Hematopoietic multipotent progenitor cell treated with erythropoietin and hydrocortisone succinate and interleukin-3 and kit ligand, for 17 days (in vitro differentiated cells): ENCODE results near the gene GABRP.
"Not testable (repeated sequence)": the region's sequence is repeated elsewhere in the genome, so short reads cannot be mapped to it uniquely, and the experiment has no call there.

ENCODE experiments used
- DNase-seq: peaks from one replicate; pipeline ENCODE4 v3.0.0-alpha.2; 2015; ENCODE audit warnings: low spot score

GABRP gene

DNA sequence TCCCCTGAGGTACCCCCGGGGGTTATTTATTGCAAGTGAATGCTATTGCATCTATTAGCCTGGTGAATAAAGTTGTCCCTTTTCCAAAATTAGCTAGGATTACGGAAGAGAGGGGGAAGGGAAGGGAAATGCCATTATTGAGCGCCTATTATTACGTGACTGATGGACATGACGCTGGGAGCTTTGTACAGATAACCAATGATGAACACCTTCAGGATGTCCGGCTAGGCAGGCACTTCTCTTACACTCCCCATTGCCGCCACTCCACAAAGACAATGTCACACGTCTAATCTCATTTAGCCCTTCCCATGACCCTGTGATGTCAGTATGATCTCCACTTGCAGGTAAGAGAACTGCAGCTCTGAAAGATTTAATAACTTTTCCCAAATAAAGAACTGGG, 9.4 kb downstream of the GABRP start:
- DNase-seq: no peak

DNA sequence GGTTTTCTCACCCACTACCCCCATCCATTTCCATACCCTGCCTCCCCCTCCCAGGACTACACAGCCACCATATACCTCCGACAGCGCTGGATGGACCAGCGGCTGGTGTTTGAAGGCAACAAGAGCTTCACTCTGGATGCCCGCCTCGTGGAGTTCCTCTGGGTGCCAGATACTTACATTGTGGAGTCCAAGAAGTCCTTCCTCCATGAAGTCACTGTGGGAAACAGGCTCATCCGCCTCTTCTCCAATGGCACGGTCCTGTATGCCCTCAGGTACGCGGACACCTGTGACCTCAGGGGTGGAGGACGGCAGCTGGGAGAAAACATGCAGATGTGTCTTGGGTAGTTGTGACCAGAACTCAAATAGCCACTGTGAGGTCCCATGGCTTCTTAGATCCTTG, 11.6 kb downstream of the GABRP start:
- no peak for DNase-seq

DNA sequence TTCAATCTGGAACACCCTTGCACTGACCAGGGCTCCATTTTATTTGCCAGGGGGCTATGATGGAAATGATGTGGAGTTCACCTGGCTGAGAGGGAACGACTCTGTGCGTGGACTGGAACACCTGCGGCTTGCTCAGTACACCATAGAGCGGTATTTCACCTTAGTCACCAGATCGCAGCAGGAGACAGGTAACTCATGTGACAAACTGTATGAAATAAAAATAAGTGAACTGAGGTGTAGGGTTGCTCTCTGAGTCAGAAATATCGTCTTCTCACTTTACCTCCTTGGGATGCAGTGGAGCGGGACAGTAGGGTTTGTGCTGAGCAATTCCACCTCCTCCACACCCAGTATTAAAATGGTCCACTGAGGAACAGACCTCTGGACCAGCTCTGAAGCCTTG, 22.1 kb downstream of the GABRP start:
- no peak for DNase-seq

DNA sequence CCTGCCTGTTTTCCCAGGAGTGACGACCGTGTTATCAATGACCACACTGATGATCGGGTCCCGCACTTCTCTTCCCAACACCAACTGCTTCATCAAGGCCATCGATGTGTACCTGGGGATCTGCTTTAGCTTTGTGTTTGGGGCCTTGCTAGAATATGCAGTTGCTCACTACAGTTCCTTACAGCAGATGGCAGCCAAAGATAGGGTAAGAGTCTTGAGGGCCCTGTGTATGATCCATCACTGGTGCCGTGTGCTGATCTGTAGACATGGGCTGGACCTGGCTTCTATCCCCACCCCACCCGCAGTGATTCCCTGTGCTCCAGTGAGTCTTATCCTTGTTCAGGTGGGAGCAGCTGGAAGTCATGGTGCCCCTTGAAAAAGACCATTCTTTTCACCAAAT, 26.0 kb downstream of the GABRP start:
- DNase-seq: no peak

DNA sequence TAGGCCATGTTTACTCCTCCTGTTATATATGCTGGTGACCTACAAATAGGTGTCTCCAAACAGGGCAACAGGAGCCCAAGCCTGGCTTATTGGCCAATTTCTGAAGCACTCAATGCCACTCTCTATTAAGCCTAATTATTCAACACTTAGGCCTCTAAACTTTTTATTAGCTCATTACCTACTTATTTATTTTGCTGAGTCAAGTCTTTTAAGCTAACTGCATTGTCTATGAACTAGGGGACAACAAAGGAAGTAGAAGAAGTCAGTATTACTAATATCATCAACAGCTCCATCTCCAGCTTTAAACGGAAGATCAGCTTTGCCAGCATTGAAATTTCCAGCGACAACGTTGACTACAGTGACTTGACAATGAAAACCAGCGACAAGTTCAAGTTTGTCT, 28.2 kb downstream of the GABRP start:
- no peak for DNase-seq

DNA sequence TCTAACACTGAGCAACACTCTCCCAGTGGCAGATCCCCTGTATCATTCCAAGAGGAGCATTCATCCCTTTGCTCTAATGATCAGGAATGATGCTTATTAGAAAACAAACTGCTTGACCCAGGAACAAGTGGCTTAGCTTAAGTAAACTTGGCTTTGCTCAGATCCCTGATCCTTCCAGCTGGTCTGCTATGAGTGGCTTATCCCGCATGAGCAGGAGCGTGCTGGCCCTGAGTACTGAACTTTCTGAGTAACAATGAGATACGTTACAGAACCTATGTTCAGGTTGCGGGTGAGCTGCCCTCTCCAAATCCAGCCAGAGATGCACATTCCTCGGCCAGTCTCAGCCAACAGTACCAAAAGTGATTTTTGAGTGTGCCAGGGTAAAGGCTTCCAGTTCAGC, 29.7 kb downstream of the GABRP start:
- no peak for DNase-seq

DNA sequence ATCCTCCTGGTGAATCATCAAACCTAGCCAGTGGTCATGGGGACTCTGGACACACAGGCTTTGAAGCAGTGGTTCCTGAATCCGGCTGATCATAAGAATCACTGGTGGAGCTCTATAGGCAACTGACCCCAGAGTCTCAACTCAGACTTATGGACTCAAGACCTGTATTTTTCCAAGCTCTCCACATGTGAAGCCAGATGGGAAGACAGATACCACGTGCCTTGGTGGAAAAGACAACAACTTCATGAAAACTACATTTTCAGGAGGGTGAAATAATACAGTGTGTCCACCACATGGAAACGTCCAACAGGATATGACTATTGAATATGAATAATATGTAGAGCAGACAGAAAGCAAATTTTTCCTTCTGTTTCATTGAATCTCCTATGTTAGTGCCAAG, 33.7 kb downstream of the GABRP start:
- DNase-seq: no peak

DNA sequence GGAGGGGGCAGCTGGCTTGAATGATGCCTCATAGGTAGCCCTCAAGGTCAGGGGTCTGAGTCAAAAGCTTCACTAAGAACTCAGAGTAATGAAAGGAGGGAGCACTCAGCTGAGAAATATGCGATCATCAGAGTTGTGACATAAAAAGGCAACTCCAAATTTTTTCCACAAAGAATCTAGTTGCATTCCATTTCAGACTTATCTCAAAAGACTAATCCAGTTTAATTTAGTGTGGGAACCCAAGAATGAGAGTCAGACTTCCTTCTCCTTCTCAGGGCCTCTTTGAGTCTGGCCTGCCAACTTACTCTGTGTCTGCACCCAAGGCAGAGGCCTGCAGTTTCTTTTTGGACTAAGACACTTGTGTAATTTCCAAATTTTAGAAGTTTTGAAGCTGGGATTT, 34.7 kb downstream of the GABRP start:
- no peak for DNase-seq

DNA sequence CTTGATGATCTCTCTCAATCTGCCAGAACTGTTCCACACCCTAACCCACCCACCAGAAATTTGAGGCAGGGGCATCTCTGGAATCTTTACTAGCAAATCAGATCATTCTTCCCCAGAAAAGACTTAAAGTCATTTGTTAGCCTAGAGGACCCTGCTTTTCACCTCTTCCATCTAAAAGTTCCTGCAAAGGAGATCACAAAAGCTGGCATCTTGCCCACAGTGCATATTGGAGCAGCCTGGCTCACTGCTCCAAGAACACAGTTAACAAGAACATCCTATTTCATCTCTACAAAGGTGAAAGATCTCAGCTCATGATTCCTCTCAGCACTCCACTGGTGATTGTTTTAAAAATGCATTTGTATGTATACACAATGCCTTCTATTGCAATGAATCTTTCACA, 36.3 kb downstream of the GABRP start:
- no peak for DNase-seq

DNA sequence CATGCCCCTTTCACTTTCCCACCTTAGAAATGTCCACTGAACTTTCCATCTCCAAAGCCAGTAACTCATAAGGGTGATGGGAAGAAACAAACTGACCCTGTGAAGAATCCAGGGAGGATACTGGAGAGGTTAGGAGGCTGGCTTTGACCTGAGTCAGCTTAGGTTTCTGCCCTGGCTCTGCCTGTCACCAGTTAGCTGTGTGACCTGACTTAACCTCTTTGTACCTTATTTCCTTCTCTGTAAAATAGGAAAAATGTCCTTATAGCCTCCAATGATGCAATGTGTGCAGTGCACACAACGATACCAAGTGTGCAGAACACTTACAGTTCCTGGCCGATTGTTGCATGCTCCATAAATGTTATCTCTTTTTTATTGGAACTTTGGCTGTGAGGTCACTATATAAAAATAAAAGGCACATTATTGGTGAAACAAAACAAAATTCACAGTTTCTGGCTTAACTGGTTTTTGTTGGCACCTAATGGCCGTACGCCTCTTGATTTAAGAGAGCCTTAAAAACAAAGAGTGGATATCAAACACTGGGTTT, 37.8 kb downstream of the GABRP start:
- no peak for DNase-seq

DNA sequence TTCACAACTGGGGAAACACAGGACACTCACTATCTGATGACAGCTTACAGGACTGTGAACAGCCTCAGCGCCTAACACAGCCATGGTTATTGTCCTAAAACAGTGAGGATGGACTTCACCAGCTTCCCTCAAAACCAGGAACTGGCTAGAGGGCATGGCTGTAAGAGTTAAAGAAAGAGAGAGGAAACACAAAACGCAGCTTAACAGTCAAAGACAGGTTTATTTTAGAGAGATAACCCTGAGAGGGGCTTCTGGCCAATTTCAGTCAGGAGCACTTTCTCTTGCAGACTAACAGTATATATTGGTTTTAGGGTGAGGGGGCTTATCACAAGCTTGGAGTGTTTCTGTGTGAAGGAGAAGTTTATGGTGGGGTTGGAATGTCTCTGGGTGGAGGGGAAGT, 42.6 kb downstream of the GABRP start:
- DNase-seq: no peak

DNA sequence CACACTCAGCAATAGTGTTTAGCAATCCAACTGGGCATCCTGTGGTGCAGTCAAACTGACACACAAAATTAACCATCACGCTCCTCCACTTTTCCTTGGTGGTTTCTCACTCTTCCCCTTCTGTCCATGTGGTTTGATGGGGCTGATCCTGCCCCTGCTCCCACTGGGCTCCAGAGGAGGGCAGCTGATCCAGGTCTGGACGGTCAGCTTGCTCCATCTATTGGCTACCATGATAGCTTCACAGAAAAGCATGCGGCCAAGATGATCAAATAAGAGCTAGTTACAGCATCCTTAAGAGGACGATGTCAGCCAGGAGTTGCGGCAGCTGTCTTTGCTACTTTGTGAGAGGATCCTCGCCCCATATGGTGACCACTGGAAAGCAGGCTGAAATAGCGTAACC, 48.7 kb downstream of the GABRP start:
- no peak for DNase-seq

DNA sequence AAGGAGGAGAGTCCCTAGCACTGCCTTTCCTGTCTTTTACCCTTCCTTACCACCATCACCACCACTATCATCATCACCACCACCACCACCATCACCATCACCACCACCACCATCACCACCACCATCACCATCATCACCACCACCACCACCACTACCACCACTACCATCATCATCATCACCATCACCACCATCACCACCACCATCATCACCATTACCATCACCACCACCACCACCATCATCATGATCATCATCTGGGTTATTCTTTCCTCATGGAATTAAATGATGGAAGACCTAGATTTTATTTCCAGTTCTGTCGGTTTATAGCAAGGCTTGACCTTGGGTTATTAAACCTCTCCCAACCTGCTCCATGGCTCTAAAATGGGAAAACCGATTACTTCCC, 50.5 kb downstream of the GABRP start:
- DNase-seq: not testable (repeated sequence)

DNA sequence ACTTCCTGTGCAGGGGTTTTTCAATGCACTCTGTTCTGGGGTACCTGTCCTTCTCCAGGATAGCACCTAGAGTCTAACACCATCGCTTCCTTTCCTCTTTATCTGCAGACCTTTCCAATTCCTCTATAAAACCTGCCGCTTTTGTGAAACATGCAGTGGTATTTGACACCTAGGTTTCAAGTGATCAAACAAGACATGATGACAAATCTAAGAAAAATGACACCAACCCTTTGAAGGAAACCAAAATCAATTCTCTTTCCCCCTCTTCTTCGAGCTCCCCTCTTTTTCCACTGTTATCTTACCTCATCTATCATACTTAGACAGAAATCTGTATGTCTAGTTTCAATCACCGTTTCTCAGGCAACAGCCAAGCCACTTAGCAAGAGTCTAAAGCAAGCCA, 52.7 kb downstream of the GABRP start:
- DNase-seq: no peak

DNA sequence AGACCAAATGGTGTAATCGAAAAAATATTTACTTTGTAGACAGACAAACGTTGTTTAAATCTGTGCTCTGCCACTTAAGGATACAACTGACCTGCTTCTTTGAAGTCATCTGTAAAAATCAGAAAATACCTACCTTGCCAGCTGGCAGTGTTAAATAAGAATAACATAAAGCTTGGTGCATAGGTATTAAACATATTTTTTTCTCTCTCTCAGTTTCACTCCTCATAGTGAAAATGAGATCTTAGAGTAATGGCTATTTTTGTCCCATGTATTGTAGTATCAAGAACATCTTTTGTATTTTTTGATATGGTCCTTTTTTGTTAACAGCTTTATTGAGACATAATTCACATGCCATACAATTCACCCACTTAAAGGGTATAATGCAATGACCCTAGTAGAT, 60.3 kb downstream of the GABRP start:
- no peak for DNase-seq

DNA sequence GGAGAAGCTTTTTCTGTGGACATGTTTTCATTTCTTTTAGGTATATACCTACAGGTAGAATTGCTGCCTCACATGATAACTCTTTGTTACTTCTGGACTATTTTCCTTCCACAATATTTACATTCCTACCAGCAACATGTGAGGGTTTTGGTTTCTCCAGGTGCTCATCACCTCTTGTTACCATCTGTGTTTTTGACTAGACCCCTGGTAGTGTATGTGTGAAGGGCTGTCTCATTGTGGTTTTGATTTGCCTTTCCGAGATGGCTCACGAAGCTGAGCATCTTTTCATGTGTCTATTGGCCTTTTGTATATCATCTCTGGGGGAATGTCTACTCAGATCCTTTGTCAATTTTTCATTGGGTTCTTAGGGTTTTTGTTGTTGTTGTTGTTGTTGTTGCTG, 61.1 kb downstream of the GABRP start:
- DNase-seq: no peak

DNA sequence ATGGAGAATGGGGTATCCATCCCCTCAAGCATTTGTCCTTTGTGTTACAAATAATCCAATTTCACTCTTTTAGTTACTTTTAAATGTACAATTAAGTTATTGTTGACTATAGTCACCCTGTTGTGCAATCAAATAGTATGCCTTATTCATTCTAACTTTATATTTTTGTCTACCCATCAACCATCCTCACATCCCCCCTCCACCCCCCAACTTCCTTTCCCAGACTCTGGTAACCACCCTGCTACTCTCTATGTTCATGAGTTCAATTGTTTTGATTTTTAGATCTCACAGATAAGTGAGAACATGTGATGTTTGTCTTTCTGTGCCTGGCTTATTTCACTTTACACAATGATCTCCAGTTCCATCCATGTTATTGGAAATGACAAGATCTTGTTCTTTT, 62.9 kb downstream of the GABRP start:
- DNase-seq: no peak

DNA sequence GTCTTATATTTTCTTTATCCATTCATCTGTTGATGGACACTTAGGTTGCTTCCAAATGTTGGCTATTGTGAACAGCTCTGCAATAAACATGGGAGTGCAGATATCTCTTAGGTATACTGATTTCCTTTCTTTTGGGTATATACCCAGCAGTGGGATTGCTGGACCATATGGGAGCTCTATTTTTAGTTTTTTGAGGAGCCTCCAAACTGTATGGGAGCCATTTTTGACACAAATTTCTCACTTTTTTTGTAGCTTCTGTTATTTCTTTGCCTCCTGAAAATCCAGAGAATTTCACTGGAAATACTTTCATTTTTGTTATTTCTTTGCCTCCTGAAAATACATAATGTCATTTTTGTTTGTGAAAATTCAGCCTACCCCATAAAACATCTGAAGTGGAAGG, 63.3 kb downstream of the GABRP start:
- DNase-seq: no peak

DNA sequence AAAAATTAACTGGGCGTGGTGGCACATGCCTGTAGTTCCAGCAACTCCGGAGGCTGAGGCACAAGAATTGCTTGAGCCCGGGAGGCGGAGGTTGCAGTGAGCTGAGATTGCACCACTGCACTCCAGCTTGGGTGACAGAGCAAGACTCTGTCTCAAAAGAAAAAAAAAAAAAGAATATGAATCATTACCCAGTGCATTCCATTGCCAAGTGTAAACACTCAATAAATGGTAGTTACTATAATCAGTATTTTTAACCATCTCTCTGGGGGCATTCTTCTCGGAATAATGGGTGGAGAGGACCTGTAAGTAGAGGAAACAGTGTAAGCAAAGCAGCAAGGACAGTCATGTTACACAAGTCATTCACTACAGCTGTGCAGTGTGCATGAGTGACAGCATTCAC, 64.5 kb downstream of the GABRP start:
- DNase-seq: no peak

DNA sequence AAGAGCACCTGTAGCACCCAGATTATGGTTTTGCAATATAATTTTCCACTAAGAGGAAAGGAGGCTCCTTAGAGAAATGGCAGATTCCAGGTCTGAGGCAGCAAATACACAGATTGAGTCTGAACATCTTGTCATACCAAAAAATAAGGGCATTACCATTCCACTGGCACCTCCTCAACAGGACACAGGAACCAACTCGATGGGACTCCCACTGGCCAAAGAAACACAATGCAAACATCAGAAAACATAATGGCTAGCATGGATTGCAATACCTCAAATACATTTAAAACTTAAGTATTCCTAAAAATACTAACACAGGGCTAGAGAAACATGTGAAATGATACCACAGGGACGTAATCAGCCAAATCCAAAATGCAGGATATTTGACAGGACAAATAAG, 65.8 kb downstream of the GABRP start:
- no peak for DNase-seq

DNA sequence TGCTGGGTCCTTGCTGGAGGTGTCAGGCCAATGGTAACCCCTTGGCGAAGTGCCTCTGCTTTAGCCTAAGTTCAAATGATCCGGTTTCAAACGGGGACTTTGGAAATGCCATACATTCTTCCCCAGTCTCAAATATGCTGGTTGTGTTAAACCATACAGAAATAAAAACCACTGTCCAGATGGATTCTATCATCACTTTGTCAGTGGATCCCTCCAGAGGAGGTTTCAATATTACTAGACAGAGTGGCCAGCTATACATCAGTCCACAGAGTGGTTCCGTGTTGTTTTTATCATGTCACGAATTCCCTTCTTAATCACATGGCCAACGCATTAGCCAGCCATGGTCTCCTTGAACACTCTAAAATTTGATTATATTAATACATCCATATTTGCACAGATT, 71.0 kb downstream of the GABRP start:
- no peak for DNase-seq

DNA sequence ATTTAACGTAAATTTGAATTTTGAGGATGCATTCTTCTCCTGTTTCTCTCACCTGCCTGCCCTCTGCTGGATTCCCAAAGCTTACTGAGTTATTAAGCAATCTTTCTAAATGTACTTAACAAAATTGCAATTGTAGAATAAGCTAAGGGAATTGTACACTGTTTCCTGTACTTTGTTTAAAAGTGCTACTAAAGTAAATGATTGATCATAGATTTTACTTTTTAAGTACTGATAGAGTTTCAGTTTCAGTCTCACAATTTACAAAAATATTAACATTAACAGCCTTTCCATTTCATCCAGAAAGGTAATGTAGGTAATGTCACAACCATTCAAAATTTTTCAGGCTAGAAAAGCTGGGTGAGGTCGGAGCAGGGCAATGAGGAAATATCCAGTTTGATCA, 73.5 kb downstream of the GABRP start:
- no peak for DNase-seq

DNA sequence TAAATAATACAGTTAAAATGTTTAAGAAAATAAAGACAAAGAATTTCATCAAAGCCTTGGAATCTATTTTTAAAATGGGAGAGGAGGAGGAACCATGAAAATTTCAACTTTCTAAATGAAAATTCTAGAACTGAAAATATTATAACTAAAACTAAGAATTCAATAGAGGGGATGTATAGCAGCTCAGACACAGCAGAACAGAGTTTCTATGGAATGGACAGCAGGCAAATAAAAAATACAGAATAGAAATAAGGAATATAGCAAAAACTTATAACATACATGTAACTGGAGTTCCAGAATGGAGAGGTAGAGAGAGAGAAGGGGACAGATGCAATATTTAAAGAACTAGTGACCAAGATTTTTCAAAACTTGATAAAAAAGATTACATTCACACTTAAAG, 76.9 kb downstream of the GABRP start:
- DNase-seq: no peak

DNA sequence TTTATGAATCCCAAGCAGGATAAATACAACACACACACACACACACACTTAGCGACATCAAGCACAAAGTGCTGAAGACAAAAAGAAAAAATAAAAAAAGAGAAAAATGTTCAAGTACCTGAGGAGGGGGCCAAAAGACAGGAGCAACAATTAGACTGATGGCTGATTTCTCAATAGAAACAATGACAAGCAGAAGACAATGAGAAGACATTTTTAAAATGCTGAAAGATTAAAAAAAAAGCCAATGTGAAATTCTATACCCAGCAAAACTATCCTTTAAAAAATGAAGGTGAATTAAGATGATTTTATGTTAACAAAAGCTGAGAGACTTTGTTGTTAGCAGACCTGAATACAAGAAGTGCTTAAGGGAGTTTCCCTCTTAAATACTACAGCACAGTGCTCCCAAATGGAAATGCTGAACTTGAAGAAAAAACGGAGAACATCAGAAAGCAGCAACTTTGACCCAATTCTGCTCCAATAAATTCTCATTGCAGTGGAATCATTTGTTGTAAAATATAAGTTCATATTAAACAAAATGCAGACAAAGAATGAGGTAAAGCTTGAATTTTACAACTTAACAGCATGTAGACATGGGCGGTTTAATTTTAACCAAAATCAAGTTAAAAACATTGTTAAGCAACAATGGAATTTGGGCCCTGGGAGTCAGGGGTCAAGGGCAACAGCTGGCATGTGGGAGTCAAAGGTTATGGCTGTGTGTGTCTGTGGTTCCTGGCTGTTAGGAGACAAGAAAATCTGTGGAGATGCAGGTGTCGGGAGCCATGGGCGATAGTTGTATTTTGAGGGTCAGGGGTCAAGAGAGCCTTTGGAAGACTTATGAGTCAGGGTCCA, 77.5 kb downstream of the GABRP start:
- no peak for DNase-seq

DNA sequence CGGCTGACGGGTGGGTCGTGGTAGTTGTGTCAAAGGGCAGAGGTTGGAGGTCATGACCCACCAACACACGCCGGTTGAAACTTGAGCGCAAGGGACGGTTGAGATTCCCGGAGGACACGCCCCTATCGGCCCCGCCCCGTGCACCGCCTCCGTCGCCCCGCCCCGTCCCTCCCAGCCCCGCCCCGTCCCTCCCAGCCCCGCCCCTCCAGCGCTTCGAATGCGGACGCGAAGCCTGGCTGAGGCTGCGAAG, 78.1 kb downstream of the GABRP start:
- DNase-seq: no peak
